ENCODE results near the gene NPDC1.

Gene NPDC1

GRCh38 chr9:136990242-136990911 is 55.6 kb downstream of the NPDC1 start:
- DNase-seq = no peak
